H1 (cell line): ENCODE measurements around the gene WDR31. TPM values are rescaled to one million over a fixed set of nuclear protein-coding genes. Genes with fewer than 3 reads are reported as not detected.

ENCODE experiments used
- CTCF ChIA-PET: fragments of 300-600 bp; sonication (Branson Sonifier 250); formaldehyde crosslinking; loops from one replicate; lab custom pipeline; 2021; ENCODE audit not compliant: partially characterized antibody; lab: Charles Lee
- POLR2A ChIA-PET: fragments of 300-600 bp; sonication (Branson Sonifier 250); formaldehyde crosslinking; loops from one replicate; lab custom pipeline; 2021; ENCODE audit warnings: inconsistent platforms; ENCODE audit not compliant: partially characterized antibody; lab: Charles Lee
- DNase-seq, 2 experiments: peaks; one replicate each; pipeline versions ENCODE4 v3.0.0 to v3.0.0-alpha.2; 2010 to 2022; ENCODE audit warnings: low spot score in 2 of 2, low read depth in 1 of 2, mixed read lengths in 1 of 2
- FAIRE-seq: peaks from 2 replicates; lab custom pipeline; 2011; peaks lifted over from hg19 to GRCh38; lab: Jason Lieb, UNC
- H2AFZ ChIP-seq: 2 replicates; pipeline ENCODE4 v1.8.1; 2012; ENCODE audit warnings: low read length, inconsistent platforms
- H2AK5ac ChIP-seq: 2 replicates; pipeline ENCODE4 v1.6.1; 2013; ENCODE audit warnings: low read depth, low read length
- H2BK120ac ChIP-seq: replicated peaks from 2 replicates; pipeline ENCODE3; 2013; ENCODE audit warnings: low read depth, low read length, inconsistent platforms
- H2BK12ac ChIP-seq: 2 replicates; pipeline ENCODE4 v1.6.1; 2013; ENCODE audit warnings: low read depth, low read length
- H2BK15ac ChIP-seq: 2 replicates; pipeline ENCODE4 v1.6.1; 2013; ENCODE audit warnings: low read length
- H2BK20ac ChIP-seq: 2 replicates; pipeline ENCODE4 v1.6.1; 2013; ENCODE audit warnings: low read length
- H2BK5ac ChIP-seq: 2 replicates; pipeline ENCODE4 v1.6.1; 2013; ENCODE audit warnings: low read depth, low read length
- H3K14ac ChIP-seq: 2 replicates; pipeline ENCODE4 v1.6.1; 2013; ENCODE audit warnings: inconsistent platforms; ENCODE audit not compliant: insufficient read length
- H3K18ac ChIP-seq: 2 replicates; pipeline ENCODE4 v1.6.1; 2013; ENCODE audit warnings: low read length; ENCODE audit errors: extremely low read depth
- H3K23ac ChIP-seq: 2 replicates; pipeline ENCODE4 v1.6.1; 2013; ENCODE audit warnings: inconsistent platforms; ENCODE audit not compliant: insufficient read length
- H3K23me2 ChIP-seq: 2 replicates; pipeline ENCODE4 v1.6.1; 2013; ENCODE audit warnings: low read depth, low read length
- H3K27ac ChIP-seq: 2 replicates; pipeline ENCODE4 v1.6.1; 2011; ENCODE audit warnings: low read depth, low read length, inconsistent platforms
- H3K27me3 ChIP-seq, 4 experiments: replicated peaks in 1 of 4; 1 replicate in 1 of 4; 2 replicates in 3 of 4; pipeline versions ENCODE4 v1.6.1 to v1.8.1; 2011 to 2013; ENCODE audit warnings: low read length in 3 of 4, mild to moderate bottlenecking in 3 of 4, inconsistent platforms in 2 of 4, mixed read lengths in 2 of 4, moderate library complexity in 1 of 4; ENCODE audit not compliant: control insufficient read depth in 3 of 4, insufficient read depth in 3 of 4; ENCODE audit errors: extremely low read depth in 1 of 4
- H3K36me3 ChIP-seq, 4 experiments: 2 replicates each; pipeline versions ENCODE4 v1.6.1 to v1.8.1; 2011 to 2013; ENCODE audit warnings: mild to moderate bottlenecking in 4 of 4, low read length in 3 of 4, moderate library complexity in 2 of 4, control low read depth in 1 of 4, inconsistent platforms in 1 of 4; ENCODE audit not compliant: insufficient read depth in 4 of 4, control insufficient read depth in 2 of 4
- H3K4ac ChIP-seq: replicated peaks from 2 replicates; pipeline ENCODE3; 2013; ENCODE audit warnings: low read length, low read depth, mixed read lengths, inconsistent platforms; ENCODE audit not compliant: insufficient read length
- H3K4me1 ChIP-seq, 4 experiments: replicated peaks in 1 of 4; 1 replicate in 1 of 4; 2 replicates in 3 of 4; pipeline versions ENCODE4 v1.6.1 to v1.8.1; 2011 to 2013; ENCODE audit warnings: low read length in 3 of 4, inconsistent platforms in 2 of 4, mixed read lengths in 1 of 4; ENCODE audit not compliant: insufficient read depth in 4 of 4, control insufficient read depth in 3 of 4
- H3K4me2 ChIP-seq, 2 experiments: 2 replicates each; pipeline versions ENCODE4 v1.6.1 to v1.8.1; 2011 to 2013; ENCODE audit warnings: low read depth in 2 of 2, low read length in 2 of 2, control low read depth in 1 of 2, inconsistent platforms in 1 of 2, mild to moderate bottlenecking in 1 of 2; ENCODE audit not compliant: insufficient read depth in 1 of 2
- H3K4me3 ChIP-seq, 4 experiments: fragments of 200-600, 300-600 bp in 1 of 4; sonication (generic), shearing (Covaris generic), sonication (Bioruptor Twin) in 1 of 4; 2 replicates each; pipeline versions ENCODE4 v1.5.1 to v1.8.1; 2011 to 2016; ENCODE audit warnings: low read length in 4 of 4, low read depth in 3 of 4, control low read depth in 2 of 4, inconsistent platforms in 2 of 4, mild to moderate bottlenecking in 2 of 4, mixed read lengths in 1 of 4, moderate library complexity in 1 of 4; ENCODE audit not compliant: insufficient read depth in 2 of 4; ENCODE audit errors: extremely low read depth in 1 of 4
- H3K56ac ChIP-seq: replicated peaks from 2 replicates; pipeline ENCODE3; 2013; ENCODE audit warnings: low read depth, mild to moderate bottlenecking, mixed read lengths, low read length, inconsistent platforms; ENCODE audit not compliant: insufficient read length
- H3K79me1 ChIP-seq: 2 replicates; pipeline ENCODE4 v1.6.1; 2013; ENCODE audit warnings: low read depth, low read length, control low read depth
- H3K79me2 ChIP-seq, 2 experiments: 2 replicates each; pipeline versions ENCODE4 v1.6.1 to v1.8.1; 2012 to 2013; ENCODE audit warnings: low read length in 2 of 2, mild to moderate bottlenecking in 2 of 2, inconsistent platforms in 1 of 2; ENCODE audit not compliant: insufficient read depth in 2 of 2, control insufficient read depth in 1 of 2
- H3K9ac ChIP-seq, 4 experiments: replicated peaks in 1 of 4; 1 replicate in 1 of 4; 2 replicates in 3 of 4; pipeline versions ENCODE4 v1.6.1 to v1.8.1; 2011 to 2013; ENCODE audit warnings: low read depth in 3 of 4, low read length in 3 of 4, control low read depth in 2 of 4, mild to moderate bottlenecking in 2 of 4, moderate library complexity in 2 of 4, inconsistent platforms in 1 of 4; ENCODE audit errors: extremely low read depth in 1 of 4
- H3K9me3 ChIP-seq, 2 experiments: 2 replicates each; pipeline versions ENCODE4 v1.6.1 to v1.8.1; 2012 to 2013; ENCODE audit warnings: mild to moderate bottlenecking in 2 of 2, moderate library complexity in 2 of 2, control low read depth in 1 of 2, inconsistent platforms in 1 of 2, low read depth in 1 of 2, low read length in 1 of 2, mixed read lengths in 1 of 2; ENCODE audit not compliant: insufficient read depth in 2 of 2
- H4K20me1 ChIP-seq, 2 experiments: replicated peaks in 1 of 2; 2 replicates each; pipeline versions ENCODE3 to v1.8.1; 2011 to 2013; ENCODE audit warnings: inconsistent platforms in 2 of 2, low read length in 2 of 2, mild to moderate bottlenecking in 1 of 2; ENCODE audit not compliant: insufficient read depth in 2 of 2, control insufficient read depth in 1 of 2
- H4K5ac ChIP-seq: 2 replicates; pipeline ENCODE4 v1.6.1; 2013; ENCODE audit warnings: low read length, low read depth, mixed read lengths, inconsistent platforms; ENCODE audit not compliant: insufficient read length
- H4K8ac ChIP-seq: 2 replicates; pipeline ENCODE4 v1.8.0; 2013; ENCODE audit warnings: mild to moderate bottlenecking, moderate library complexity, low read length, inconsistent platforms; ENCODE audit not compliant: insufficient read depth; ENCODE audit errors: extremely low read depth
- H4K91ac ChIP-seq: replicated peaks from 2 replicates; pipeline ENCODE3; 2013; ENCODE audit warnings: low read length, mixed read lengths, inconsistent platforms; ENCODE audit not compliant: insufficient read length
- BRCA1 ChIP-seq: IDR thresholded peaks from 2 replicates; pipeline ENCODE4 v1.6.1; 2012; ENCODE audit warnings: low read depth, low read length, improper control_type of control experiment
- CHD1 ChIP-seq: IDR thresholded peaks from 2 replicates; pipeline ENCODE4 v1.6.1; 2012; ENCODE audit warnings: low read depth, low read length, improper control_type of control experiment
- FOSL1 ChIP-seq: IDR thresholded peaks from 2 replicates; pipeline ENCODE4 v1.6.1; 2011; ENCODE audit warnings: mild to moderate bottlenecking, low read depth, low read length, moderate library complexity; ENCODE audit not compliant: insufficient read depth
- MAFK ChIP-seq: IDR thresholded peaks from 2 replicates; pipeline ENCODE4 v1.6.1; 2012; ENCODE audit warnings: low read depth, mild to moderate bottlenecking, improper control_type of control experiment, low read length
- NRF1 ChIP-seq: IDR thresholded peaks from 2 replicates; pipeline ENCODE4 v1.6.1; 2011; ENCODE audit warnings: mild to moderate bottlenecking, low read depth, low read length, improper control_type of control experiment
- POU5F1 ChIP-seq: IDR thresholded peaks from 2 replicates; pipeline ENCODE4 v1.6.1; 2011; ENCODE audit warnings: low read depth, mild to moderate bottlenecking, low read length, moderate library complexity
- RXRA ChIP-seq: IDR thresholded peaks from 2 replicates; pipeline ENCODE4 v1.6.1; 2011; ENCODE audit warnings: low read depth, mild to moderate bottlenecking, low read length, moderate library complexity; ENCODE audit not compliant: insufficient read depth
- SAP30 ChIP-seq: fragments of 300-600 bp; sonication (generic); IDR thresholded peaks from 2 replicates; pipeline ENCODE4 v1.7.1; 2012; ENCODE audit warnings: low read length, moderate library complexity, mild to moderate bottlenecking, inconsistent platforms; ENCODE audit not compliant: insufficient read depth, insufficient replicate concordance
- SIX5 ChIP-seq: IDR thresholded peaks from 2 replicates; pipeline ENCODE4 v1.6.1; 2011; ENCODE audit warnings: mild to moderate bottlenecking, low read depth, low read length
- YY1 ChIP-seq: IDR thresholded peaks from 2 replicates; pipeline ENCODE4 v1.6.1; 2011; ENCODE audit warnings: low read depth, mild to moderate bottlenecking, low read length
- WGBS, 2 experiments: shearing (Covaris generic) in 1 of 2; methylation state at CpG; one replicate each; pipeline versions ENCODE4 v1.1.6 to v1.1.7; 2013 to 2015; ENCODE audit warnings: low lambda C conversion rate in 2 of 2, mixed read lengths in 2 of 2, inconsistent platforms in 1 of 2, low coverage in 1 of 2, missing lambda C conversion rate in 1 of 2; ENCODE audit not compliant: insufficient replicate concordance in 2 of 2, insufficient coverage in 1 of 2, insufficient read length in 1 of 2; ENCODE audit errors: extremely low coverage in 1 of 2, missing lambda C conversion rate in 1 of 2; 5-methylcytosine and 5-hydroxymethylcytosine counted together
- polyA plus RNA-seq, 7 experiments: library from polyadenylated mRNA; depleted of rRNA in 3 of 7; stranded (reverse) in 5 of 7; unstranded in 2 of 7; fragments of >200 nt in 5 of 7; fragments of 200-250 nt in 2 of 7; gene quantifications; 1 replicate in 5 of 7; 2 replicates in 1 of 7; 4 replicates in 1 of 7; pipeline versions ENCODE4 v1.2.1 to v1.2.3, GENCODE V29; 2011 to 2013; ENCODE audit warnings: missing spikeins in 2 of 7, mixed read lengths in 2 of 7
- total RNA-seq: library from RNA; stranded (reverse); fragmentation: NEBNext Ultra II Directional; extraction: Animal tissue kit (Norgen Biotek cat#: 25700); gene quantifications from 2 replicates; pipeline ENCODE4 v1.2.1, GENCODE V29; 2021
- TF ChIP-seq, protein P1 (sequence below): IDR thresholded peaks from 2 replicates; pipeline ENCODE4 v1.6.1; 2012; ENCODE audit warnings: low read length, inconsistent platforms

WDR31 gene
- total and polyA plus RNA-seq, 2 of the 8 experiments (the other 6 are each of a cell fraction or from before 2014, with no cell fraction given): 0.27 to 0.28 TPM

DNA sequence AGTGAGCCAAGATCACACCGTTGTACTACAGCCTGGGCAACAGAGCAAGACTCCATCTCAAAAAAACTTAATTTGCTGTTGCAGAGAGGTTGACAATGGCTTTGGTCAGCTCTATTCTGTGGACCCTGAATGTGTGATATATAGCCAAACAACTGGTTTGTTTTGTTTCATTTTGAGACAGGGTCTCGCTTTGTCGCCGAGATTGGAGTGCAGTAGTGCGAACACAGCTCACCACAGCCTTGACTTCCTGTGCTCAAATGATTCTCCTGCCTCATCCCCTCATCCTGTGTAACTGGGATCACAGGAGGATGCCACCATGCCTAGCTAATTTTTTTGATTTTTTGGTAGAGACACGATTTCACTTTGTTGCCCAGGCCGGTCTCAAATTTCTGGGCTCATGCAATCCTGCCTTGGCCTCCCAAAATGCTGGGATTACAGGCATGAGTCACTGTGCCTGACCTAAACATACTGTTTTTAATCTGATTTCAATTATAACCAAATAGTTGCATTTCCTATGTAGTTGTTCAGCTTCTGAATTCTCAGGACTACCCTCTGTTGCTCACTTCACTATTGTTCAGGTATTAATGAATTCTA lies 46.7 kb downstream of the WDR31 start:
- Histone ChIP-seq H3K27me3 (no peaks in the 10 kb centered on the region), H2BK12ac (no peak overlapping the region), H2BK15ac (no peak overlapping the region), H2AFZ (no peak overlapping the region), H3K4me3 (no peak overlapping the region), H4K8ac (no peak overlapping the region), H3K4ac (no peak overlapping the region), H3K79me1 (no peaks in the 10 kb centered on the region), H3K23ac (no peak overlapping the region), H3K9ac (no peak overlapping the region), H2AK5ac (no peak overlapping the region), H4K20me1 (peaks cover 0 to 3% of the 10 kb centered on the region in 2 experiments), H2BK5ac (no peak overlapping the region), H4K91ac (no peak overlapping the region), H3K4me2 (no peak overlapping the region), H3K4me1 (no peaks in the 10 kb centered on the region), H3K27ac (no peak overlapping the region), H3K79me2 (no peaks in the 10 kb centered on the region), H3K23me2 (no peaks in the 10 kb centered on the region), H2BK20ac (no peak overlapping the region), H2BK120ac (no peak overlapping the region), H3K18ac (no peak overlapping the region), H3K56ac (no peak overlapping the region), H3K14ac (no peak overlapping the region), H3K36me3 (peaks cover 15 to 48% (median 41%) of the 10 kb centered on the region in 4 experiments; a peak in 7 of 8 replicates), H3K9me3 (no peaks in the 10 kb centered on the region), H4K5ac (no peak overlapping the region)
- FAIRE-seq (no peak), DNase-seq (no peak)
- CTCF ChIA-PET: interaction anchor here (0.8 to 1.9 kb wide), 2 partner anchors 298 to 1312 kb away, joined by 3 to 5 read pairs; no protein-coding TSS in a partner anchor
- 93% methylated on average over 7 of the region's 7 CpGs; no CpG with 5 or more reads in 1 of the 2 experiments for WGBS, 2 experiments
- no peak for TF ChIP-seq RXRA
- TF ChIP-seq, protein P1, sequence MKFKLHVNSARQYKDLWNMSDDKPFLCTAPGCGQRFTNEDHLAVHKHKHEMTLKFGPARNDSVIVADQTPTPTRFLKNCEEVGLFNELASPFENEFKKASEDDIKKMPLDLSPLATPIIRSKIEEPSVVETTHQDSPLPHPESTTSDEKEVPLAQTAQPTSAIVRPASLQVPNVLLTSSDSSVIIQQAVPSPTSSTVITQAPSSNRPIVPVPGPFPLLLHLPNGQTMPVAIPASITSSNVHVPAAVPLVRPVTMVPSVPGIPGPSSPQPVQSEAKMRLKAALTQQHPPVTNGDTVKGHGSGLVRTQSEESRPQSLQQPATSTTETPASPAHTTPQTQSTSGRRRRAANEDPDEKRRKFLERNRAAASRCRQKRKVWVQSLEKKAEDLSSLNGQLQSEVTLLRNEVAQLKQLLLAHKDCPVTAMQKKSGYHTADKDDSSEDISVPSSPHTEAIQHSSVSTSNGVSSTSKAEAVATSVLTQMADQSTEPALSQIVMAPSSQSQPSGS: no peak
- no peak for TF ChIP-seq BRCA1
- no peak for TF ChIP-seq CHD1
- no peak for TF ChIP-seq NRF1
- no peak for TF ChIP-seq FOSL1
- no peak for TF ChIP-seq POU5F1
- no peak for TF ChIP-seq MAFK
- TF ChIP-seq SAP30: no peak
- TF ChIP-seq YY1: no peak
- TF ChIP-seq SIX5: no peak
- POLR2A ChIA-PET: interaction anchor here (0.5 to 2.0 kb wide), 2 partner anchors 46 to 533 kb away, joined by 3 to 6 read pairs; no protein-coding TSS in a partner anchor
